SU-DHL-6 (cell line): ENCODE data around the gene SNED1.

ENCODE experiments used
- CTCF ChIP-seq: fragments of 200-600 bp; sonication (generic); IDR thresholded peaks from one replicate; pipeline ENCODE4 v1.5.1; 2017; ENCODE audit warnings: antibody characterized with exemption, mild to moderate bottlenecking, low read length, moderate library complexity; ENCODE audit not compliant: insufficient read depth, poor library complexity, severe bottlenecking
- EZH2phosphoT487 ChIP-seq: fragments of 200-600 bp; sonication (generic), shearing (Covaris generic); conservative IDR thresholded peaks from 2 replicates; pipeline ENCODE4 v1.6.1; 2018; ENCODE audit warnings: mild to moderate bottlenecking, antibody characterized with exemption, low read length, moderate library complexity, mixed read lengths

GRCh38 chr2:241037498-241037897, 39.1 kb downstream of the SNED1 start:
- no peak for TF ChIP-seq CTCF
- no peak for TF ChIP-seq EZH2phosphoT487
